ENCODE measurements around the gene IPO9.

The IPO9 gene

DNA sequence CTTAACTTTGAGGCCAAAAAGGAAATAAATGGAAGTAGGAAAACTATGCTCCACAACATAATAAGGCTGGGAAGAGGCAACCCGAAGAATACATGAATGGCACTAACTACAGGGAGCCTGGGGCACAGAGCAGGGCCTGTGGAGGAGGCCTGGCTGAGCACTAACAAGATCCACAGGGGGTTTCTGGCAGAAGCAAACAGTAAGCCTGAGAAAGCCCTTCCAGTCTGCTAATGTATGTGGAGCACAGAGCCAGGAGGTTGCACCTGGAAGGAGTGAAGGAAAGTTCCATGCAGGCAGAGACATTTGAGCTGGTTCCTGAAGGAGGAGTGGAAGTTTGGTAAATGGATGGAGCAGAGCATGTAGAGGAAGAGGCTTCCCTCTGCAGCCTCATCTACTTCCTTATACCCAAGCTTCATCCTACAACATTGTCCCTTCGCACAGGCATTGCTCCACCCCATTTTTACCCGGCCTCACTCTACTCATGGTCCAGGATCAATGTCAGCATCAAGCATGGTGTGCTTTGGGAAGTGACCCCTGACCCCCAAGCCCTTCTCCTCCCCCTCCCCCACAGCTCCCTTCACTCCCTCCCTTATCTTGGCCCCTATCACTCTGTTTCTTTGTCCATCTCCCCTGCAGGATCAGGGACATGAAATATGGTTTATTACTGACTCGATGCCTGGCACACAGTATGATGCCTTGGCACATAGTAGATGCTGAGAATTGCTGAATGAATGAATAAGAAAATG lies 83.0 kb downstream of the IPO9 start:
- DNase-seq, result peak in 1 of 3 experiments; percentile 20

DNA sequence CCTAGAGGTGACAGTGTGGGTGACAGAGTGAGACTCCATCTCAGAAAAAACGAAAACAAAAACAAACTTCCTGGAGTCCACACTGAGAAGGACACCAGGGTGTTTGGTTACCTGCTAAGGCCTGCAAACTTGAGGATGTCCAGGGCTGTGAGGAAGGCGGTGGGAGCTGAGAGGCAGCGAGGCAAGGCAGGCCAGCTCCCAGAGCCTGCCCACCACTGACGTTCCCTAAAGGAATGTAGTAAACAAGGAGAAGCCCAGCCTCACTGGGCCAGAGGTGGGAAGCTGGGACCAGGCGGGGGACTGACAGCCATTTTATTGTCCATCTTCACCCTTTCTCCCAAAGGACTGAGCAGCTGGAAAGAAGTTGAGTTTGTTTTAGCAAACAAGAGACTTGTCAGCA lies 83.9 kb downstream of the IPO9 start:
- DNase-seq, result no peak

DNA sequence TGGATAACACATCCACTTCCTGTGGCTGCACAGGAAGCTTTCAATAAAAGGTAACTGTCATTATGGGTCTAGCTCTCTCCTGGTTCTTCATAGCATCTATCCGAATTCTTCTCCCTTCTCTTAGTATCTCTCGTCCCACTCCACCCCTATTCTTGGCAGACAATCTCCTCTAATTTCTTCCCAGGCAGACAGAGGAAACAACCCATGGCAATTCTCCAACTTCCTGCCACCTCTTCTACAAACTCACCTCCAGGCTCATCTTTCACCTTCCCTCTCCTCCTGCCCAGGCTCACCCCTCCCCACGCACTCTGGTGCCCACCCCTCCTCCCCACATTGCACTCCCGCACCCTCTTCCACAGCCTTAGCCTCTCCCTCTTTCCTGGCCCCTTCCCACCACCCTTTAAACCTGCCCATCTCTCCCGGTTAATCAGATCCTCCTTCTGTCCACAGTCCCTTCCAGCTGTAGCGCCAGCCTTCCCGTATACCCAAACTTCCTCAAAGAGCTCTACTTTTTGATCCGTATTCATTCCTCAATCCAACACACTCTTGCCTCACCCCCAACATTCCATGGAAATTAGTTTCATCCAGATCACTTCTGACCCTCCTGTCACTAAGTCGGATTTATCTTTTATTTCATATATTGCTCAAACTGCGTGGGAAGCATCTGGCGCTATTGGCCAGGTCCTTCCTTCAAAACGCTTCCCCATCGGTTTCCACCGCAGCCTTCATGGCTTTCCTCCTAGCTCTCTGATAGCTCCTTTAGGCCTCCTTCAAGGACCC lies 85.7 kb downstream of the IPO9 start:
- DNase-seq, result no peak

DNA sequence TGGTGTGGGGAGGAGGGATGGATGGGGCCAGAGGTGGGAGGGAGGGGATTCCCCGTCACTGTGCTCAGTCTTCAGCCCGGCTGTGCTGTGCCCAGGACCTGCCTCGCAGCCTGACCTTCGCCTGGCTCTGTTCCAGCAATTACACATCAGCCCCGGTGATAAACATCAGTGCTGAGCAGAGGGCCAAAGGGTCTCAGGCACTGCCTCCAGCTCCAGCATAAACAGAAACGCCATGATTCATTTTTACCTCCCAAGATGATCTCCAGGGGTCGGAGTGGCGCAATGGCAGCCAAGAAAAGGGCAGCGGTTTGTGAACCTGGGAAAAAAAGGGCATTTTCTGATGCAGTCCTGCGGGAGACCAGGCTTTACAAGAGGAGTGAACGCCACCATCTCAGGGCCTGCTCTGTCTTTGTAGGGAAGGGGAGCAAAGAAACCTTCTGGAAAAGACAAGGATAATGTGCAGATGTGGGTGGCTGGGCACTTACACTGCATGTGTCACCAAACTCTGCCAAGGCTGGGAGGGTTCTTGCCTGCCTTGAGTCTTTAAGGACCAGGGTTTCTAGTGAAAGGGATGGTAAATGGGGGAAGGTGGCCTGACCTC lies 87.8 kb downstream of the IPO9 start:
- DNase-seq, result peak in 1 of 3 experiments; percentile 39

DNA sequence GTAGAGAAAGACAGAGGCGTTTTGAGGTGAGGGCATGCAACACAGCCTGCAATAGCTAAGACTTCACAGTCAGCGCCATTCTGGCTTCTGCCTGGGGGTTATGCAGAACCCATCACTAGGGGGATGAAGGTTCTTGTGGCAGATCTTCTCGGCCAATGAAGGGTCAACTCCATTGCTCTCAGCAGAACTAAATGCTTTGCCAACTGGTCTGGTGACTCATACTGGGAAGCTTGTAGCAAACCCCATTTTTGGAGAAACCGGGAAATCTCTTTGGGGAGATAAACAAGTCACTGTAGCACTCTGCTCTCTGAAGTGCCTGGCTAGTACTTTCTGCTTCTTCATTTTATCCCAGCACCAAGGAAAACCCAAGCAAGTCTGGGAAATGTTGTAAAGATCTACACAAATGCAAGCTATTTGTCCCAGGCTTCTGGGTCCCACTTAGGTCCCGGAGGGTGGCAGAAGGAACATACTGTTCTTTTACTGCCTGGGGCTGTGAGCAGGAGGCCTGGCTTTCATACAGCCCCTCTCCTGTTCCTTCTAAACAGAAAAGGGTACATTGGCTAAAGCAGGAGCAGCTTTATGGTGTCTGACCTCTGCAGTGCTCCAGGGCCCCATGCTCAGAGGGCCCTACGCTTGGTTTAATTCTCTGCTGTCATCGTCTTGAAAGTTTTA lies 88.5 kb downstream of the IPO9 start:
- DNase-seq, result no peak

DNA sequence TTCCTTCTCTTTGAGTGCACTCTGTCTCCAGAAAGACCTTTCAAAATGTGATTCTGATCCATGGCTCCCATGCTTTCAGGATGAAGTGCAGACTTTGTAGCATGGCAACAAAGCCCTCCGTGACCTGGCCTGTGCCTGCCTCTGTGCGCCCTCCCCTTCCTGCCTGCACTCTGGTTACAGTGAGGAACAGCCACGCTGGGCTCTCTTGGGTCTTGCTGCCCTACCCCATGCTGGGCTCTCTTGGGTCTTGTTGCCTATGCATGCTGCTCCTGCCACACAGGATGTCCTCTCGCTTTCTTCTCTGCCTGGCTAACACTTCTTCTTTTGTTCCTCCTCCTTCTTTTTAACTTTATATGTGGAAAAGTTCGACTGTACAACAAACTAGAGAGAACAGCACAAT lies 89.4 kb downstream of the IPO9 start:
- DNase-seq, result no peak

DNA sequence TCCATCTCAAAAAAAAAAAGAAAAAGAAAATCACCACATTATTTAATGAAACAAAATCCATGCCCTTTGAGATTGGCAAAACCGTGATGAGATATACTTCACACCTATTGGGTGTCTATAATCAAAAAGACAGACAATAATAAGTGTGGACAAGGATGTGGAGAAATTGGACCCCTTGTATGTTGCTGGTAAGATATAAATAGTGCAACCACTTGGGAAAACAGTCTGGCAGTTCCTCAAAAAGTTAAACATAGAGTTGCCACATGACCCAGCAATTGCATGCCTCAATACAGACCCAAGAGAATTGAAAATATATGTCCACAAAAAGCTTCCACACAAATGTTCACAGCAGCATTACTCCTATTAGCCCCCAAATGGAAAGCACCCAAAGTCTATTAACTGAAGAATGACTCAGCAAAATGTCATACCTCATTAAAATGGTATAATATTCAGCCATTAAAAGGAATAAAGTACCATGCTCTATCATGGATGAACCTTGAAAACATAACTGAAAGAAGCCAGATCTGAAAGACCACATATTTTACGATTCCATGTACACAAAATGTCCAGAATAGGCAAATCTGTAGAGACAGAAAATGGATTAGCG lies 93.1 kb downstream of the IPO9 start:
- no peak for DNase-seq

DNA sequence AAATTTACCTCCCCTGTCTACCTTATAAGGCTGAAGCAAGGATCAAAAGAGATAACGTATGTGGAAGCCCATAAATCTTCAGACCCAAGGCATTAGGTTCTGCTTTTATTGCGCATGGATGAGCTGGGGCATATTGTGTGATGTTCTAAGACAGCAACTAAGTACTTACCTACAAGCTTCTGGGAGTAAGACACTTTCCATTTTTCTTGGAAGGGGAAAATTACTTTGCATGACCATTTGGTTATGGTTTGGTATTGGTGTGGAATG lies 96.3 kb downstream of the IPO9 start:
- DNase-seq, result no peak

DNA sequence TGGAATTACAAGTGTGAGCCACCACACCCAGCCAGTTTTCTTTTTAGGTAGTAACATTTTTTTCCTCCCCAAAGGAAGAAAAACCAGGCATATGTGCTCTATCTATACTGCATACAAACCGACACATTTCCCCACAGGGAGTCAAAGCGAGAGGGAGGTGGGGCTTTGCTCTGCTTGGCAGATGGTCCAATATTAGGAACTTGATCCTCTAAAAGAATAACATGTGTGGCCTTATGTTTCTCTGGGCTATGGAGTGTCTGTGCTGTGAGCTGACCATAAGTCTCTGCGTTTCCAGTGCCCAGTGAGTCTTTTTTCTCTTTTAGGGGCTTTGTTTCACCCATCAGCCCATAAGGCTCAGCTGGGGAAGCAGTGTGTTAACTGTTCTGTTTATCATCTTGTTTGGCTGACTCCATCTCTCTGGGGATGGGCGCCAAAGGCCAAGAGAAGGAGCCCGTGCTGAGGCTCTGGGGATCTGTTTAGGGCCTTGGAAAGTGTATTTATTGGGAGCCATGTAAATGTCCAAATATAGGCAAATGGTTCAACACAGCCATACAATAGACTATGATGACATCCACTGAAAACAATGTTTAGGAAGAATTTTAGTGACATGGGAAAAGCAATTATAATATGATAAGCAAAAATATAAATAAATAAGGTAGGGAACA lies 97.2 kb downstream of the IPO9 start:
- no peak for DNase-seq

DNA sequence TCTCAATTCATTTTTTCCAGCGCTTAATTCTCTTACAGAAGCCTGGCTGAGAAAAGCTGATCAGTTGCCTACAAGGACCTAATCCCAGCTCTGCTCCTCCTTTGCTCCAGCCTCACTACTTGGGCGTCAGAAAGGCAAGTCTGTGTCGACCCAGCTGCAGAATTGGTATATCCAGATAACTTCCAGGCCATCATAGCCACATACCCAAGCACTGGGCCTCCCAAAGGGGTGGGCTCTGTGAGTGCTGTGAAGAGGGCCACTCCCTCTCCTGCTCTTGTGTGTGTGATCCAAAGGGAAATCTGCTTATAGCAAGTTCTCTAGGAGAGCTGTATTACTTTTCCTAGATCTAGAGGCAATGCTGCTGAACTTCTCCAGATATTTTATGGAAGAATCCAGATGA lies 99.3 kb downstream of the IPO9 start:
- DNase-seq, result no peak

DNA sequence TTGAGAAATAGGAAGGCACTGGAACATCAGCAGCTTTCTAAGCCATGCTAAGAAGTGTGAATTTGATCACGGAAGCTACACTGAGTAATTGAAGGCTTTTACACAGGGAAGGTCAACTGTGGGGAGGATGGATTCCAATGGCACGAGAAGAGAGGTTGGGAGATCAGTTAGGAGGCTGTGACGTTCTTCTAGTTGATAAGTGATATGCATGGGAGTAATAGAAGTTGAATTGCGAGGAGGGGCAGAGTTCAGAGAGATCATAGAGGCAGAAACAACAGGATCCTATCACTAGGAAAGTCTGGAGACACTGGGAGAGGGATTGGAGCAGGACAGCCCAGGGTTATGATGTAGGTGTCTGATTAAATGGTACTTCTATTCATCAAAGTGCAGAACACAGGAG lies 101.2 kb downstream of the IPO9 start:
- no peak for DNase-seq

DNA sequence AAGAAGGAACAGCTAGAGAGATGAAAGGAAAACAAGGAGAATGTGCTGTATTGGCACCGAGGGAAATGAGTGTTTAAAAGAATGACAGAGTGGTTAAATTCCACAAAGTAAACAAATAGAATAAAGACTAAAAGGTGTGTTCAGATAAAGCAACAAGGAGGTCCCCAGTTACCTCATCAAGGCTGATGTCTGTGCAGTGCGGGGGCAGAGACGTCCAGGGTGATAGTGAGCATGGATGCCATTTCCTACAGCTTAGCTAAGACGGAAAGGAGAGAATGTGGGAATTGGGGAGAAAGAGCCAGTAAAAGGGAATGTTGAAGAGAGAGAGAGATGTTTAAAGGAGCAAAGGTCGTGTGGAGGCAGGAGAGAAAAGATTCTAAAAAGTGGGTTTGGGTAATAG lies 101.8 kb downstream of the IPO9 start:
- DNase-seq, result no peak
